OCI-M2 (cell line): ENCODE data around the gene NR4A3.
A peak's percentile ranks its signal among the peaks of the same experiment; 100 is the strongest.
"Not testable (repeated sequence)": the region's sequence is repeated elsewhere in the genome, so short reads cannot be mapped to it uniquely, and the experiment has no call there.

Source experiments
- DNase-seq: peaks from one replicate; lab custom pipeline; 2025; ENCODE audit not compliant: unreplicated experiment; lab: John Stamatoyannopoulos, UW

NR4A3 gene

DNA sequence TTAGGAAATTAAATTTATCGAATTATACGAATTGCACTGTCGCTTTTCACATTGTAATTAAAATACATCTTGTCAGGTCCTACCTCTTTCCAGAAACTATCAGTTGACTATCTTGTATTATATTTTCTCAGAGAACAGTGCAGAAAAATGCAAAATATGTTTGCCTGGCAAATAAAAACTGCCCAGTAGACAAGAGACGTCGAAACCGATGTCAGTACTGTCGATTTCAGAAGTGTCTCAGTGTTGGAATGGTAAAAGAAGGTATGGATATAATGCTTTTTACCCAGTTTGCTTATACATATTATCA lies 10.8 kb downstream of the NR4A3 start:
- DNase-seq, result no peak

DNA sequence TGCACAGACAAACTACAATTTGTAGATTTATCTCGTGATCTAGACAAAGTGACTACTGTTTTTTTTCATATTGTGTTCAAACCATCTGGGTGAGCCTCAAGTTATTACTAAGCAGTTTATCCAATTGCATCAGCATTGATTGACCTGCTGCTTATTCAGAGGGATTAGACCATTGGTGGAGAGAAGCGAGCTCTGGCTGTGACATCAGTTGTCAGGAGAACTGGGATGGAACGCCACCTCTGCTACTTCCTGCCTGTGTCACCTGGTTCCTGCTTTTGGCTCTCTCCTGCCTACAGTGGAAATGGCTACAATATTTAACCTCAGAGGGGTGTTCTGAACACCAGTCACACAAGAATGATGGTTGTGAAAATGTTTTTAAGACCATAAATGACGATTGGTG lies 12.1 kb downstream of the NR4A3 start:
- DNase-seq, result no peak

DNA sequence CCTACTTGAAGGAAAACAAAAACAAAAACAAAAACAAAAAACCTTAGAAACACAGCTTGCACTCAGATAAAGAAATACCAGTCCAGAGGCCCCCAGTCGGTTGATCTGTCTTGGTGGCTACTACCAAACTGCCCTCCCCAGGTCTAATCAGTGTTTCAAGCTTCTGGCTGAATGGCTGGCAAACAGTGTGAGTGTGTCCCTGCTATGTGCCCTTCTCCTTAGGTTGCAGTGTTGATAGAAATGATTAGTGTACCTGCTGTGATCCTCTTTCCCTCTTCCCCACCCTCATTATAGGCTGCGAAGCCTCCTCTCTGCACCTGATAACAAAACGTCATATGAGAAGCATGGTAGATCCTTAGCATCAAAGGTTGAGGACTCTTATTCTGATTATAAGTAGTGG lies 12.8 kb downstream of the NR4A3 start:
- DNase-seq, result no peak

DNA sequence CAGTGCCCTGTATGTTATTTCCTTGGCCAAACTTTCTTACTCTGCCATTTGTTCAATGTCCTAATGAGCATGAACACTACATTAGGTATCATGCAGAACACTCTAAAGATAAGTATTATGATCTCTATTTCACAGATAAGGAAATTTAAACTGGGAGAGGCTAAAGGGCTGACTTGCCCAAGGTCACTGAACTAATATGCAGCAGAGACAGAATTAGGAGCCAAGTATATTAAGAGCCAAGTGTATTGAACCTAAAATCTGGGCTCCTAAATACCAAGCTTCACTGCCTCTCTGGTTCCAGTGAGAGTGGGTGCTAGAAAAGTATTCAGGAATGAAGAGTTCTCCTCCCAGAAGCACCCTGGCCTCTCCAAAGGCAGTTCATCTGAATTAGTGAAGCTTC lies 13.5 kb downstream of the NR4A3 start:
- DNase-seq, result no peak

DNA sequence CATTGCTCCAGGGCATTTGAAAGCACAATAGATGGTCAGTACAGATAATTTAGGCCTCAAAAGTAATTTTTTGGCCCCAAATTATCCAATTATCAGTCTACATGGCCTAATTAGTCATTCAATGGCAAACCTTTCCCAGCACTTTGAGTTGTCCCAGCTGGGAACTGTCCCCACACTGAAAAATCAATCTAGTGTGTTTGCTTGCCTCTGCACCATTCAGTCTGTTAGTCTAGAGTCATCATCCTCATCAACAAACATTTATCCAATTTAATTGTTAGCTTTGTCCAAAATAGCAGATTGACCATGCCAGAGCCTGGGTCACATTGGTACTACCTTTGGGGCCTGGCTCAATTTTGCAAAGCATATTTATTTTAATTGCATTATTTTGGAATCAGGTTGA lies 13.9 kb downstream of the NR4A3 start:
- no peak for DNase-seq

DNA sequence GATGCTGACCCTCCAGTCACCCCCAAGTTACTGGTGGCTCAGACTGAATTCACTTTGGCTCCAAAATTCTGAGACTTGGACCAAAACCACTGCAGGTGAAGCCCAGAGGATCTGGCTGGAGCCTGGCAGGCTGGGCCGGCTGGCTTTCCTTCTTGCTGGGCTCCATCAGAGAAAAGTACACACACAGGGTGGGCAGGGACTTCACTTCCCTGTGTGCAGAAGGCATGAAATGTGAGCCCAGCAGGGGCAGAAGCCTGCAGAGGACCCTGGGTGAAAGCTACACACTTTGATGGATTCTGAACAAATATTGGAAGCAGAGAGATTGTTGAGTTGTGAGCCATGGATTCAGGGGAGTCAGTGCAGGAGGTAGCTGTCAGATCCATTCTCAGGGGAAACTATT lies 18.4 kb downstream of the NR4A3 start:
- DNase-seq, result no peak

DNA sequence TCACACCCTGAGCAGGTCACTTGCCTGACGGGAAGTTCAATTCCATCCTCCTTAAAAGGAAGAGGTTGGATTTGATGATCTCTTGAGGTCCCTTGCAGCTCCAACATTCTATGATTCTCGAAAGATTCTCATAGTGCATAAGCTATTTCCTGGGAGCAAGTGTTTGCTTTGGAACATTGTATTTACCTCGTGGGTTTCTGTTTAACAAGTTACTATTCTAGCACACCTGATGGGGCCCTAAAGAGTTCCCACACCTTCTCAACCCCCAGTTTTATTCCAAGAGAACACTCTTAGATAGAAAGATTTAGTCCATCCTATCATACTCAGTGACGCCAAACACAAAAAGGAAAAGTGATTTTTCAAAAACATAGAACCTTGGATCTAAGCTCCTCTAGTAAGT lies 23.4 kb downstream of the NR4A3 start:
- DNase-seq, result no peak

DNA sequence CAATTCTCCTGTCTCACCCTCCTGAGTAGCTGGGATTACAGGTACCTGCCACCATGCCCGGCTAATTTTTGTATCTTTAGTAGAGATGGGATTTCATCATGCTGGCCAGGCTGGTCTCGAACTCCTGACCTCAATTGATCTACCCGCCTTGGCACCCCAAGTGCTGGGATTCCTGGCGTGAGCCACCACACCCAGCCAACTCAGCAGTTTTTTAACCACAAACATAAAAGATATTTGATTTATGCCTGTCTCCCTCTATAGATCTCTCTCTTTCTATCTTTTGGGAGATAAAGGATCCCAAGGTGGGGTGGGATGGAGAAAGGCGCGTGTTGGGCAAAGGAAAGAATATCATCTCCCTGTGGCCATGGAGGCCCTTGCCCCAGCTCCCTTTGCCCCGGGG lies 26.8 kb downstream of the NR4A3 start:
- DNase-seq, result no peak

DNA sequence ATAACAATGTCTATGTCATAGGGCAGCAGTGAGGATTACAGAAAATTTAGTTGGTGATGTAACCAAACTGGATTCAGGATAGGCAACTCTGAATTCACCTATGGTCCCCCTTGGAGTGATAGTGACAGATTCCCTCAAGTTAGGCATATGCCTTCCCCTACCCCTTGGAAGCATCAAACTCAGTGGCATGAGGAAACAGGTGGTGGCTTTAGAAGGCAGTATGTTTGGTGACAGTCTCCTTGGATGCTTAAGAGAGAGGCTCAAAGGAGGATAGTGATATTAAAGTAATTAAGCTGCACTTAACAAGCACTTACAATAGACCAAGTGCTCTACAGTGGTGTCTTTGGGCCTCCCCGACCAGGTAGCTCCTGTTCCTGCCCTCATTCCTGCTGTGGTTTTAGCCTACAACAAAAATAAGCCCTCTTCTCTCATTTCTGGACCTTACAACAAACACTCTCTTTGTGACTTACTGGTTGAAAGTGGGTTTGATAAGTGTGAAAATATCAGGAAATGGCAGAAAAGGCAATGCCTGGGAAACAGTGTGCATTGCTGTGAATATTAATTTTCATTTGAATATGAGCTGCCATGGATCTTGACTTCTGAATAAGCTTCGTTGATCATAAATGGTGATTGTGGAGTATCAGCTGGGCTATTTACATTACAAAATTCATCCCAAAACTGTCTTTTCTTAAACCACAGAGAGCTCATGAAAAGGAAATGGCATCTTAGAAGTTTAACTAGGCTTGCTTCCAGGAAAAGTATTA lies 29.2 kb downstream of the NR4A3 start:
- DNase-seq, result no peak

DNA sequence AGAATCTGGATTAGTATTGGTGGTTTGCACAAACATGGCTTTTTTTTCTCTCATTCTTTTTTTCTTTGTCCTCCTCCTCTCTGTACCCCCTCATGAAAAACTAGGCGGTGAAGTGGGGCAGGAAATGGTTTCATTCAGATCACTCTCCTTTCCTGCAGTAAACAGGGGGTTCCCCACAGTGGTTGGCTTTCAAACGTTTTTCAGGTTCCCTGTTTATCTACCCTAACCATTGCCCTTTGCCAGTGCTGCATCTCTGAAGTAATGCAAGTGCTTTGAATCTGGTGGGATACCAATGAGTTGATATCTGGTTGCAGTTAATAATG lies 29.8 kb downstream of the NR4A3 start:
- no peak for DNase-seq

DNA sequence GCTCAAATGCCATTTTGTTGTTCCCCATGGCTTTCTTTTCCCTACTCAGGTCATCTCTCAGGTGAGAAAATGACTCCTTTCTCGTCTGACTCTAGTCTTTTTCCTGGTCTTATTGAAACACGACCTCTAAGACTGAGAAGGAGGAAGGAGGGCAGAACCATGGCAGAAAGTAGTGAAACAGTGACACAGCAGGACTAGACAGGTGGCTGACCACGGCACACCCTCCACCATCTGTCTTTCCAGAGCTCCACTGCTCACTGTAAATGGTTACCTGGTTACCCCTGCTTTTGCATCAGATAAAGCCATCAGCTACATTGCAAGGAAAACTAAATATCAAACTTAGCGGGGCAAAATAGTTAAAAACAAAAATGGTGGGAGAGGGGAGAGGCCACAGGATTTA lies 30.9 kb downstream of the NR4A3 start:
- no peak for DNase-seq

DNA sequence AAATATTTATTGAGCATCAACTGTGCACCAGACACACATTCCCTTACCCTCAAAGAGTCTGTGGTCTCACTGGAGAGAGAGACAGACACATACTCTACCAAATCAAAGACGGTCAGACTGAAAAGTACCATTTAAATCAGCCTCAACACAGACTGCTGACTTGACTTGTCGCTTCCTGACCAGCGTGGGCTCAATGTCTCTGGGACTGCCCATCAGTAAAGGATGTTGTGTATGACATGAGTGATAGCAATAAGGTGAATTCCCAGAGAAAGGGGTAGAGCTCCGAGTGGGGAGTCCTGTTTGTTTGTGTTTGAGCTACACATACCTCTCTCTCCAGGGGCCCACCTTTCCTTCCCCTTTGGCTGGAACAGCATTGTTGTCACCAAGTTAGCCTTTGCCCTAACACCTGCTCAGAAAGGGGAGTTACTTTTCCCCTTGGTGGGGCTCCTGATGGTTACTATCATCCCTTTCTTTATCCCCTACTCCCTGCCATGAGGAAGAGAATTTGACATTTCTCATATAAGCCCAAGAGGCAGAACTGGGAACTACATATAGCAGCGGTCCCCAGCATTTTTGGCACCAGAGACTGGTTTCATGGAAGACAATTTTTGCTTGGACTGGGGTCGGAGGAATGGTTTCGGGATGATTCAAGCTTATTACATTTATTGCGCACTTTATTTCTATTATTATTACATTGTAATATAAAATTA lies 33.9 kb downstream of the NR4A3 start:
- DNase-seq, result no peak

DNA sequence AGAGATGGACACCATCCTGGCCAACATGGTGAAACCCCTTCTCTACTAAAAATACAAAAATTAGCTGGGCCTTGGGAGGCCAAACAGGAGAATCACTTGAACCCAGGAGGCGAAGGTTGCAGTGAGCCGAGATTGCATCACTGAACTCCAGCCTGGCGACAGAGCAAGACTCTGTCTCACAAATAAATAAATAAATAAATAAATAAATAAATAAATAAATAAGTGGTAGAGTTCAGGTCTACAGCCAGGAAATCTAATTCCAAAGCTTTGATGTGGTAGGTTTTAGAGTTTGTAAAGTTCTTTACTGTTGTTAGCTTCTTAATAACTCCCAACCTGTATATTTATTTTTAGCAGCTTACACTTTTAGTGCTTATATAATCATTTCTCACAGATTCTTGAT lies 35.9 kb downstream of the NR4A3 start:
- DNase-seq, result not testable (repeated sequence)

DNA sequence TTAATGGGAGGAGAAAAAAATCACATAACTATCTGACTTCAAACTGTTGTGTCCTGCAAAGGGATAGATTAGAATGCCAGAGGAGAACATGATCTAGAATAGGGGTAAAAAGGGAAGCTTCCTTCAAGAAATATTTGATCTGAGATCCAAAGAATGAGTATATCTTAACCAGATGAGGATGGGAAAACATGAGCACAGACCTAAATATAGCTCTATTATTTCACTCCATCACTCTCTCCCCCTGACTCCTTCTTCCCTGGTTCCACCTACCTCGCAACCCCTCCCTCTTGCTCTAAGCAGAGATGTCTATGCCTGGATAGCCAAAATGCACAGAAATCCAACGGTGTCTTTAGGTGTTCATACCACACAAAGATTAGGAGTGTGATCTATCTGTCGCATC lies 36.4 kb downstream of the NR4A3 start:
- peak; percentile 13 for DNase-seq

DNA sequence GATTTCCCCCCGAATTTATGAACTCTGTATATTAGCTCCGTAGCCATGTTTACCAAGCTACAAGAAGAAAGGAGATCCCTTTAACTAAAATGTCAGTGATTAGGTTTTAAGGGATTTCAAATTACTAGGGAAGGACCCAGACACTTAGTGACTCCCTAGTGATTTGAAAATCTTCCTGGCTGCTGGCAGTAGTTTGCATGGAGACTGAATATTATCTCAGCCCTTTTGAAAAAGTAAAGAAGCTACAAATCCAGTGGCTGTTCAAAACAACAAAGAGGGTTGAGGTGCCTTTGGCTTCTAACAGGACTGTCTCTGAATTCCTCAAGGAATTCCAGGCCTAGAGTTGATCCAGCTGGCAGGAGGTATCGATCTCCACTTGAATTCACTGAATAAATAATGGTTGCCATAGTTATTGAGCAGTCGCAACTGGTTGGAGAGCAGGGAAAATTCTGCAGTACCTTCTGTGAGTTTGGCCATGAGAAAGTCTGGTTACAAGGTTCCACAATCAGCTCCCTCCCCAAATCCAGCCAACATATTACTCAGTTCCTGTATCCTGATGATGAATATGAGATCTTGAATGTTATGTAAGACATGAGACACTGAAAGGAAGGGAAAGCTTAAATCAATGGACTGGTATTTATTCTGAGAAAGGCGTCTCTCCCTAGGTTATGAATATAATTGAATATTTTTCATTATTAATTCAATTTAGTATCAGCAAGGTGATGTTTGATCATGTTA lies 37.7 kb downstream of the NR4A3 start:
- DNase-seq, result no peak

DNA sequence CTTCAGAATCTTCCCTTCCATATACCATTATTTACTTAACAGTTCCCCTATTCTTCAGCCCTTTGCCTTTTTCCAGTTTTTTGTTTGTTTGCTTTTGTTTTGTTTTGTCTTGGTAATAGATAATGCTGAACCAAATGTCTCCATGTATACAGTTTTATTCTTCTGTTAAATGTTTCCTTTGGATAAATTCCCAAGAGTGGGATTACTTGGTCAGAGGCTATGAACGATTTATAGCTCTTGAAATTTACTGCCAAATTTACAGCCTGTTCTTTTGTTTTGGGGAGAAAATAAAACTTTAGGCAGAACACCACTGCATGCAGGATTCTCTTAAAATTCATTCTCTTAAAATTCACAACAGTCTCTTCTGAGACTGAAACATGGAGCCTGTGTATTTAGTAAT lies 38.6 kb downstream of the NR4A3 start:
- no peak for DNase-seq

DNA sequence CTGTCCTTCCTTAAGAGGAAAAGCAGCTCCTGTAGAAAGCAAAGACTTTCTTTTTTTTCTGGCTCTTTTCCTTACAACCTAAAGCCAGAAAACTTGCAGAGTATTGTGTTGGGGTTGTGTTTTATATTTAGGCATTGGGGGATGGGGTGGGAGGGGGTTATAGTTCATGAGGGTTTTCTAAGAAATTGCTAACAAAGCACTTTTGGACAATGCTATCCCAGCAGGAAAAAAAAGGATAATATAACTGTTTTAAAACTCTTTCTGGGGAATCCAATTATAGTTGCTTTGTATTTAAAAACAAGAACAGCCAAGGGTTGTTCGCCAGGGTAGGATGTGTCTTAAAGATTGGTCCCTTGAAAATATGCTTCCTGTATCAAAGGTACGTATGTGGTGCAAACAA lies 42.3 kb downstream of the NR4A3 start:
- no peak for DNase-seq

DNA sequence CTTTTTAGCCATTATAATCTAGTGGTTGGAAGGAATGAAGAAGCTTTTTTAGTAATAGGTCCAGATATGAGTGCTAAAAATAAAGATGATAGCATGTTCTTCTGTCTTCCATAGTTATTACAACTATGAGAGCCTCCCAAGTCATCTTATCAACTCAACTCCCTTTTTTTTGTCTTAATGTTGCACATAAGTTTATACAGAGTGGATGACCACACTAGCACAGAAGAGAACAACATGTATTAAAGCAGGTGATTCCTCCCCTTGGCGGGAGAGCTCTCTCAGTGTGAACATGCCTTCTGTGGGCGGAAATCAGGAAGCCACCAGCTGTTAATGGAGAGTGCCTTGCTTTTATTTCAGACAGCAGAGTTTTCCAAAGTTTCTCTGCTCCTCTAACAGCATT lies 44.7 kb downstream of the NR4A3 start:
- no peak for DNase-seq

DNA sequence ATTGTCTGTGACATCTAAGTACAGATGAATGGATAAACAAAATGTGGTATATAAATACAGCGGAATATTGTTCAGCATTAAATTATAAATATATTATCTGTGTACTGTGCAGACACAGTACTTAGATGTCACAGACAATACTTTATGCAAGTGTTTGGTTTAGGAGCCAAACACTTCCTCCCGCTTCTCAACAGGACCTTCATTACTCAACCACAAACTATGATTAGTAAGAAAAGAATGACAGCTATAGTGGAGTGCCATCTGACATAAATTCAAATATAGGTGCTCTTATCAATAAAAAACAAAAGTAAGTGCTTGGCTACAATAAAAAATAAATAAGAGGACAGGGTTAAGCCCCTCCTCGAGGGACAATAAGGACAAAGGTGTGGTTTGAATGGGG lies 45.9 kb downstream of the NR4A3 start:
- DNase-seq, result no peak

DNA sequence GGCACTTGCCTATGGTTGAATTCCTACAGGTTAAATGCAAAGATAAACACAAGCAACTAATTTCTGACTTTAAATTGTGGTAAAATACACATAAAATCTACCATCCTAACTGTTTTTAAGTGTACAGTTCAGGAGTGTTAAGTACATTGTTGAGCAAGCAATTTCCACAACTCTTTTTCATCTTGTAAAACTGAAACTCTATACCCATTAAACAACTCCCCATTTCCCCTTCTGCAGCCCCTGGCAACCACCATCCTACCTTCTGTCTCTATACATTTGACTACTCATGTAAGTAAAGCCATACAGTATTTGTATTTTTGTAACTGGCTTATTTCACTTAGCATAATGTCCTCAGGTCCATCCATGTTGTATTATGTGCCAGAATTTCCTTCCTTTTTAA lies 46.3 kb downstream of the NR4A3 start:
- no peak for DNase-seq

DNA sequence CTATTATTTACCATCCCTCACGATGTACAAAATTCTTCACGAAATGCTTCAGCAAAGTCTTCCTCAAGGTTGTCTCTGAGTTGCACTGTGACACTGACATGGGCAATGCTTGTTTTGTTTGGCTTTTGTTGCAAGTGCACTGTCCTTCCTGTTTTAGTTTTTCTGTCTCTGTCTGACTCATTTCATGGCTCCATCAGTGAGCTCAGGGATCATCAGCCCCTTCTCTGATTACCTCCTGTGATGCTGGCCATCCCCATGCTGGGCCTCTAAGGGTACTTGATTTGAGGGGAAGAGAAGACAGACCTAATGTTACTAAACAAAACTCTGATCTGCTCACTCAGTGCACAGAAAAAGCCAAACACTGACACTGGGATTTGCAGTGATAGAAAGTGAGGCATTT lies 47.2 kb downstream of the NR4A3 start:
- DNase-seq, result no peak

DNA sequence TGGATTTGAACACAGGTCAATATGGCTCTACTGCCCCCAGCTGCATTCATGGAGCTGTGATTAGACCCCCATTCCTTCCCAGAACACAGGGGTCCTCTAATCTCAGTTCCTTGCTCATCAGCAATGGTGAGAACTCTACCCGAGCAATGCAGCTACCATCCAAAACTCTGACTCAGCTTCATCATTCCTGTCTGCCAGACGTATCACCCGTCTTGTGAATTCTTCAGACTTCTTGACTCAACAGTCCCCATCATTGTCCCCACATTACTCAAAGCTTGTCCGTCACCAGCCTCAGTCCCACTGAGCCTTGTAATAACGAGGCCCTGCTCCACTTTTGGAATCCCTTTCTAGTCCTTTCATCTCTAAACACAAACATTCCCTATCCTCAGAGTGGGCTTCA lies 48.4 kb downstream of the NR4A3 start:
- DNase-seq, result no peak

DNA sequence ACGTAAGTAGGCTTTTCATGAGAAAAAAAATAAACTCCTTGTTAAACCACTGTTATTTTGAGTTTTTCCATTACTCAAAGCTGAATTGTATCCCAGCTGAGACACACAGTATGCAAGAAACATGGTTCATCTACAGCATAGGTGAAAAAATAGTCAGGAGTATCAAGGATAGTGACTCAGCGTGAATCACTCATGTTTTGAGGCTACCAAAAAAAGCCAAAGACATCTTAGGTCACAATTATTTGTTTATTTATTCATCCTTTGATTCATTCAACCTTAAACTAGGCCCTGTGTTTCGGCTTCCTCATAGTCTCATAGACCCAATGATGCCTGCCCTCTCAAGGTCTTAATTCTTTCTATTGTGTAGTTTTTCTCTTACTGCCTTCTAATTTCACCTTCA lies 51.8 kb downstream of the NR4A3 start:
- no peak for DNase-seq
